Hepatocyte (in vitro differentiated cells): ENCODE data around the gene FAM234A. TPM values are rescaled to one million over a fixed set of nuclear protein-coding genes. Genes with fewer than 3 reads are reported as not detected.

ENCODE experiments used
- DNase-seq: peaks from one replicate; pipeline ENCODE4 v3.0.0-alpha.2; 2016; ENCODE audit warnings: low spot score
- H2AFZ ChIP-seq: fragments of 200-600 bp; sonication (generic); 2 replicates; pipeline ENCODE4 v1.6.0; 2016; ENCODE audit warnings: antibody characterized with exemption, mild to moderate bottlenecking
- H3K27ac ChIP-seq: fragments of 200-600 bp; sonication (generic); 2 replicates; pipeline ENCODE4 v1.5.1; 2016; ENCODE audit warnings: mild to moderate bottlenecking
- H3K27me3 ChIP-seq: fragments of 200-600 bp; sonication (generic); 2 replicates; pipeline ENCODE4 v1.6.1; 2016
- H3K36me3 ChIP-seq: fragments of 200-600 bp; sonication (generic); replicated peaks from 2 replicates; pipeline ENCODE4 v1.5.1; 2016; ENCODE audit warnings: low read depth; ENCODE audit not compliant: insufficient read depth
- H3K4me1 ChIP-seq: fragments of 200-600 bp; sonication (generic); 2 replicates; pipeline ENCODE4 v1.5.1; 2016; ENCODE audit warnings: mild to moderate bottlenecking, moderate library complexity; ENCODE audit not compliant: insufficient read depth
- H3K4me2 ChIP-seq: fragments of 200-600 bp; sonication (generic); 2 replicates; pipeline ENCODE4 v1.6.0; 2016
- H3K4me3 ChIP-seq: fragments of 200-600 bp; sonication (generic); 2 replicates; pipeline ENCODE4 v1.5.1; 2016; ENCODE audit warnings: mild to moderate bottlenecking
- H3K79me2 ChIP-seq: fragments of 200-600 bp; sonication (generic); 2 replicates; pipeline ENCODE4 v1.6.0; 2017; ENCODE audit warnings: mild to moderate bottlenecking
- H3K9me2 ChIP-seq: fragments of 200-600 bp; sonication (generic); replicated peaks from 2 replicates; pipeline ENCODE4 v1.6.0; 2017; ENCODE audit warnings: mild to moderate bottlenecking; ENCODE audit not compliant: insufficient read depth
- H3K9me3 ChIP-seq: fragments of 200-600 bp; sonication (generic); 2 replicates; pipeline ENCODE4 v1.5.1; 2016; ENCODE audit warnings: low read depth, mild to moderate bottlenecking
- H4K20me1 ChIP-seq: fragments of 200-600 bp; sonication (generic); 2 replicates; pipeline ENCODE4 v1.6.0; 2016; ENCODE audit warnings: mild to moderate bottlenecking; ENCODE audit not compliant: insufficient read depth, poor library complexity, severe bottlenecking
- EZH2 ChIP-seq: fragments of 200-600 bp; sonication (generic); IDR thresholded peaks from 2 replicates; pipeline ENCODE4 v1.6.1; 2016; ENCODE audit warnings: antibody characterized with exemption, mild to moderate bottlenecking, borderline replicate concordance
- EZH2phosphoT487 ChIP-seq: fragments of 200-600 bp; sonication (generic); IDR thresholded peaks from one replicate; pipeline ENCODE4 v1.6.1; 2018; ENCODE audit warnings: antibody characterized with exemption, mild to moderate bottlenecking, low read depth, moderate library complexity; ENCODE audit not compliant: unreplicated experiment, severe bottlenecking
- WGBS: methylation state at CpG from one replicate; pipeline ENCODE4 v1.1.6; 2016; ENCODE audit warnings: low lambda C conversion rate; ENCODE audit errors: missing lambda C conversion rate; 5-methylcytosine and 5-hydroxymethylcytosine counted together
- polyA plus RNA-seq: library from polyadenylated mRNA; unstranded; fragments of >200 nt; fragmentation: Nextera tagmentation; extraction: Ambion mirVana; gene quantifications from 2 replicates; pipeline ENCODE4 v1.2.1, GENCODE V29; 2016
- total RNA-seq: library from RNA; depleted of rRNA; stranded (reverse); fragments of >200 nt; gene quantifications from 2 replicates; pipeline ENCODE4 v1.2.3, GENCODE V29; 2014
- TF ChIP-seq, protein P1 (sequence below): fragments of 200-600 bp; sonication (generic); IDR thresholded peaks from 2 replicates; pipeline ENCODE4 v1.5.1; 2016; ENCODE audit warnings: antibody characterized with exemption, mild to moderate bottlenecking; ENCODE audit not compliant: poor library complexity

FAM234A gene, protein sequence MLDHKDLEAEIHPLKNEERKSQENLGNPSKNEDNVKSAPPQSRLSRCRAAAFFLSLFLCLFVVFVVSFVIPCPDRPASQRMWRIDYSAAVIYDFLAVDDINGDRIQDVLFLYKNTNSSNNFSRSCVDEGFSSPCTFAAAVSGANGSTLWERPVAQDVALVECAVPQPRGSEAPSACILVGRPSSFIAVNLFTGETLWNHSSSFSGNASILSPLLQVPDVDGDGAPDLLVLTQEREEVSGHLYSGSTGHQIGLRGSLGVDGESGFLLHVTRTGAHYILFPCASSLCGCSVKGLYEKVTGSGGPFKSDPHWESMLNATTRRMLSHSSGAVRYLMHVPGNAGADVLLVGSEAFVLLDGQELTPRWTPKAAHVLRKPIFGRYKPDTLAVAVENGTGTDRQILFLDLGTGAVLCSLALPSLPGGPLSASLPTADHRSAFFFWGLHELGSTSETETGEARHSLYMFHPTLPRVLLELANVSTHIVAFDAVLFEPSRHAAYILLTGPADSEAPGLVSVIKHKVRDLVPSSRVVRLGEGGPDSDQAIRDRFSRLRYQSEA
- total RNA-seq (37.6 and 84.1 TPM in 2 replicates), polyA plus RNA-seq (96.5 and 106 TPM in 2 replicates)

DNA sequence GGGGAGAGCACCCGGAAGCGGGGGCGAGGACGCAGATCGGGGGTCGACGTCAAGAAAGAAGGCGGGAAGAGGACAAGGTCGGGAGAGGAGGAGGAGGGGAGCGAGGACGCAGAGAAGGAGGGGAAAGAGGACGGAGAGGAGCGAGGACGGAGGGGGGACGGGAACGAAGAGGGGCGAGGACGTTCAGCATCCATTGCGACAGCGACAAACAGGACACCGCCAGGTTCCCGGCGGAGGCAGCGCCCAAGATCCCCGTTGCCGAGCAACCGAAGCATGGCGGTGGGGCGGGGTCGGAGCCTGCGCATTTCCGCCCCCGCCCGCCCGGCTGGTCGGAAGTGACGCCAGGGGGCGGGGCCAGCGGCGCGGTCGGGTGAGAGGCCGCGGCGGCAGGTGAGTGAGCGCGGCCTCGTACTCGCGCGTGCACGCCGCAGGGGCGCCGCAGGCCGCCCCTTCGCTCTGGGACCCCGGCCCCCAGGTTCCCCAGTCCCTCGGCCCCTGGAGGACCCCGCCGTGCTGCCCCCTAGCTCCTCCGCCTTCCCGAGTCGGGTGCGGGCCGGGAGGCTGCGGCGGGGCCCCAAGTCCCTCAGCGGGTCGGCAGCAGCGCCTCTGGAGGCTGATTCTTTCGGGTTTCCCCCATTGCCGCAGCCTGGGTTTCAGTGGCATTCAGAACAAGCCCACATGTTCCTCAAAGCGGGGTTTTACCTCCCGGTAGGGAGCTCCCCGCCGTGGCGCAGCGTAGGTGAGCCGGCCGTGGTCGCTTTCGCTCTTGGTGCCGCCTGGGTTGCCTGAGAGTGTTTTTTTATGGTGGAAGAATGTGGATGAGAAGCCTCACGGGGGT lies at the start of gene FAM234A:
Gene FAM234A (plus strand): TSS at position 354 of the 838 bp plus-strand sequence. CDS start 19,593 bp downstream, outside the sequence.
- no peaks in the 10 kb centered on the region for H4K20me1 ChIP-seq
- no peaks in the 10 kb centered on the region for H3K27me3 ChIP-seq
- peak within 1 kb of the TSS; percentile 99 for H3K27ac ChIP-seq
- DNase-seq: peak; percentile 98
- peaks cover 6% of the 10 kb centered on the region for H3K4me1 ChIP-seq
- H3K79me2 ChIP-seq: peaks cover 36% of the 10 kb centered on the region
- H3K4me3 ChIP-seq: peak within 1 kb of the TSS; percentile 59
- H3K9me3 ChIP-seq: no peaks in the 10 kb centered on the region
- no peaks in the 10 kb centered on the region for H3K9me2 ChIP-seq
- WGBS: under 1% methylated on average over 36 of the region's 85 CpGs
- H3K36me3 ChIP-seq: no peaks in the 10 kb centered on the region
- H3K4me2 ChIP-seq: peak within 1 kb of the TSS; percentile 79
- no peak for TF ChIP-seq EZH2phosphoT487
- TF ChIP-seq, protein P1, sequence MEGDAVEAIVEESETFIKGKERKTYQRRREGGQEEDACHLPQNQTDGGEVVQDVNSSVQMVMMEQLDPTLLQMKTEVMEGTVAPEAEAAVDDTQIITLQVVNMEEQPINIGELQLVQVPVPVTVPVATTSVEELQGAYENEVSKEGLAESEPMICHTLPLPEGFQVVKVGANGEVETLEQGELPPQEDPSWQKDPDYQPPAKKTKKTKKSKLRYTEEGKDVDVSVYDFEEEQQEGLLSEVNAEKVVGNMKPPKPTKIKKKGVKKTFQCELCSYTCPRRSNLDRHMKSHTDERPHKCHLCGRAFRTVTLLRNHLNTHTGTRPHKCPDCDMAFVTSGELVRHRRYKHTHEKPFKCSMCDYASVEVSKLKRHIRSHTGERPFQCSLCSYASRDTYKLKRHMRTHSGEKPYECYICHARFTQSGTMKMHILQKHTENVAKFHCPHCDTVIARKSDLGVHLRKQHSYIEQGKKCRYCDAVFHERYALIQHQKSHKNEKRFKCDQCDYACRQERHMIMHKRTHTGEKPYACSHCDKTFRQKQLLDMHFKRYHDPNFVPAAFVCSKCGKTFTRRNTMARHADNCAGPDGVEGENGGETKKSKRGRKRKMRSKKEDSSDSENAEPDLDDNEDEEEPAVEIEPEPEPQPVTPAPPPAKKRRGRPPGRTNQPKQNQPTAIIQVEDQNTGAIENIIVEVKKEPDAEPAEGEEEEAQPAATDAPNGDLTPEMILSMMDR: peak; percentile 57
- peak within 1 kb of the TSS; percentile 64 for H2AFZ ChIP-seq

DNA sequence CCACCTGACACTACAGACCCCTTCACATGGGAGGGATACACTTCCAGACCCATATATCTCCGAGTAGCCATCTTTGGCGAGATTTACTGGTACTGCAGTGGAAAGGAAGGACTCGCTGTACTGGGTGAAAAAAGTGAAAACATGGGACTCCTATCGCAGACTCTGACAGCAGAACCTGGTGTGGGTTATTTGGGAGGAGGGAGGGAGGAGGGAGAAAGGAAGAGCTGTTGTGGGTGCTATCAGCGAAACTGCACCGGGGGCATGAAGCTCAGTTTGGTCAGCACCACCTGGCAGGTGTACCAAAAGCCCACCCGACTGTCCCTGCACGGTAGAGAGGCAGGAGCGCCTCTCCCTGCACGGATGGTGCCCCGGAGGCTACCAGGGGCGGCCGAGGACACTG lies 49.4 kb upstream of the FAM234A start:
- Histone ChIP-seq H3K9me3 (no peaks in the 10 kb centered on the region), H3K79me2 (no peaks in the 10 kb centered on the region), H3K4me1 (peaks cover 8% of the 10 kb centered on the region), H3K27ac (no peak overlapping the region), H3K4me2 (no peak overlapping the region), H2AFZ (no peak overlapping the region), H3K36me3 (no peaks in the 10 kb centered on the region), H3K27me3 (no peaks in the 10 kb centered on the region), H3K9me2 (no peaks in the 10 kb centered on the region), H4K20me1 (peaks cover 4% of the 10 kb centered on the region), H3K4me3 (no peak overlapping the region)
- DNase-seq: no peak
- WGBS: 94% methylated on average over 6 of the region's 13 CpGs
- TF ChIP-seq EZH2phosphoT487 (no peak), EZH2 (no peak)
- TF ChIP-seq, protein P1: no peak

DNA sequence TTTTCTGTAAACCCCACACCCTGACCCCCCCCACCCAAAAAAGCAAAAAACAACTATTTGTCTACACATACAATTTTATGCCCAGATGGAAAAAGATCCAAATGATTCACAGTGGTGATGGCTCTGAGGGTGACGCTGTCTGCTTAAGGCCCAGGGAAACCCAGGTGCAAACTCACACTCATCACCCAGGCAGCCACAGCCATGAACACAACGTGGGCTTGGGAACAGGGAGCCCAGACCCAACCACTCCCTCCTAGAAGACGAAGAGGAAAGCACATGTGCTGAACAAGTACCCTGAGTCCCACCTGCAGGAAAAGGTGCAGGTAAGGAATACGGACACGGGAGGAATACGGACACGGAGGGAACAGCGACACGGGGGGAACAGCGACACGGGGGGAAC lies 48.9 kb upstream of the FAM234A start:
- WGBS: 94% methylated on average over 6 of the region's 11 CpGs
- Histone ChIP-seq H2AFZ (no peak overlapping the region), H3K79me2 (no peaks in the 10 kb centered on the region), H4K20me1 (peaks cover 2% of the 10 kb centered on the region), H3K36me3 (no peaks in the 10 kb centered on the region), H3K4me1 (peaks cover 5% of the 10 kb centered on the region), H3K27ac (no peak overlapping the region), H3K27me3 (no peaks in the 10 kb centered on the region), H3K9me3 (no peaks in the 10 kb centered on the region), H3K4me3 (no peak overlapping the region), H3K4me2 (no peak overlapping the region), H3K9me2 (no peaks in the 10 kb centered on the region)
- DNase-seq: no peak
- TF ChIP-seq, protein P1: no peak
- no peak for TF ChIP-seq EZH2phosphoT487
- TF ChIP-seq EZH2: no peak
